ENCODE data around the gene HS2ST1. TPM values are rescaled to one million over a fixed set of nuclear protein-coding genes. Genes with fewer than 3 reads are reported as not detected.

HS2ST1 gene
- total and polyA plus RNA-seq, 10 of the 15 experiments (the other 5 are each of a cell fraction or from before 2014, with no cell fraction given) = 5.4 to 30.8 (median 18.6) TPM

DNA sequence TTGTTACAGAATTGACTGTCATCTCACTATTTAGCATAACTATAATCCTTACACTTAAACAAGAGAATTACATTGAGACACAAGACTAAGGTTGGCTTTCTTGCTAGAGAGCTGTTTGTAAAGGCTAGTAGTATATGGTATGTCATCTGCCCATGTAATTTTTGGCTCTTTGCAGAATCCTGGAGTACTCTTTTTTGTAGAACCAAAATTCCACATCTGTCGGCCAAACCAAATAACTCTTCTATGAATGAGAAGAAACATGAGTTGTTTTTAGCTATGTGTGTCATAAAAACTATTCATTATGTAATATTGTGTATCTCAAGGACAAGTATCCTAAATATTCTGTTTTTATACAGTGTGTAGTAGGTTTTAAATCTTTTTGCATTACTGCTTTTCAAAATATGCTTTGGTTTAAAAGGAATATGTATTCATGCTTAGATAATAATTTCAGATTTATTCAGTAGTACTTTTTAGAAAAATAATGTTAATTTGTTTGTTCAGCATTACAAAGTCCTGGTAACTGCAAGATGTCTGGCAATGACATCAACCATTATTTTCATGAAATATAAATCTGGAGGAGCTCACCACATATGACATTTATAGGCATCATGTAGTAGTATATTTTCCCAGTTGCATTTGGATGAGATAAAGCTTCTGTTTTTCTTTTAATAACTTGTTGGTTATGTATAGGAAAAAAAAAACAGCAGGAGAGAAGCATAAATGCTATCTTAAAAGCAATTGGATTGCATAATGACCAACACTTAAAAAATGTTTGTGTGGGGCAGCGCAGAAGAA is 159.8 kb downstream of the HS2ST1 start:
- ChIA-PET POLR2A (interaction anchor here (0.6 to 1.6 kb wide), 3 partner anchors 9 to 259 kb away, joined by 4 read pairs; no protein-coding TSS in a partner anchor), SMC1A (ENCODE audit: uncharacterized antibody, unreplicated experiment) (interaction anchor here (1.3 to 5.6 kb wide), 4 partner anchors 9 to 160 kb away, joined by 3 to 40 read pairs (median 12); partner anchors contain the start of genes HS2ST1 and SELENOF)
- H3K27ac ChIP-seq (ENCODE audit: control insufficient read depth, insufficient read depth) = no peak overlapping the region

More for the DNA sequence above, 159.8 kb downstream of the HS2ST1 start:
- H3K4me1 ChIP-seq (ENCODE audit: control insufficient read depth, insufficient read depth, low read length) = peaks cover 10% of the 10 kb centered on the region
- ChIA-PET RAD21 (ENCODE audit: unreplicated experiment) (interaction anchor here (1.0 to 1.7 kb wide), 3 partner anchors 9 to 10 kb away, joined by 5 to 7 read pairs (median 5); no protein-coding TSS in a partner anchor), CTCF (interaction anchor here (0.6 to 5.8 kb wide), 7 partner anchors 8 to 694 kb away, joined by 3 to 42 read pairs (median 3); partner anchors contain the start of gene SH3GLB1)
- H3K4me2 ChIP-seq (ENCODE audit: control insufficient read depth, insufficient read depth) = no peak overlapping the region
- in situ Hi-C loops (cut with MboI) = no loop called here
- ATAC-seq = no peak
- TF ChIP-seq PML (IDR thresholded peaks at IDR 0.05; ENCODE audit: low read length) (no peak), MYC (IDR thresholded peaks at IDR 0.05; ENCODE audit: insufficient read depth, insufficient read length, insufficient replicate concordance, low read length, severe bottlenecking) (no peak), ATF7 (IDR thresholded peaks at IDR 0.05; ENCODE audit: low read depth) (no peak), LARP7 (IDR thresholded peaks at IDR 0.05) (no peak), MTA2 (IDR thresholded peaks at IDR 0.05; ENCODE audit: low read depth) (no peak), TCF7 (IDR thresholded peaks at IDR 0.05; ENCODE audit: borderline replicate concordance) (no peak)
- TF ChIP-seq, protein P1, sequence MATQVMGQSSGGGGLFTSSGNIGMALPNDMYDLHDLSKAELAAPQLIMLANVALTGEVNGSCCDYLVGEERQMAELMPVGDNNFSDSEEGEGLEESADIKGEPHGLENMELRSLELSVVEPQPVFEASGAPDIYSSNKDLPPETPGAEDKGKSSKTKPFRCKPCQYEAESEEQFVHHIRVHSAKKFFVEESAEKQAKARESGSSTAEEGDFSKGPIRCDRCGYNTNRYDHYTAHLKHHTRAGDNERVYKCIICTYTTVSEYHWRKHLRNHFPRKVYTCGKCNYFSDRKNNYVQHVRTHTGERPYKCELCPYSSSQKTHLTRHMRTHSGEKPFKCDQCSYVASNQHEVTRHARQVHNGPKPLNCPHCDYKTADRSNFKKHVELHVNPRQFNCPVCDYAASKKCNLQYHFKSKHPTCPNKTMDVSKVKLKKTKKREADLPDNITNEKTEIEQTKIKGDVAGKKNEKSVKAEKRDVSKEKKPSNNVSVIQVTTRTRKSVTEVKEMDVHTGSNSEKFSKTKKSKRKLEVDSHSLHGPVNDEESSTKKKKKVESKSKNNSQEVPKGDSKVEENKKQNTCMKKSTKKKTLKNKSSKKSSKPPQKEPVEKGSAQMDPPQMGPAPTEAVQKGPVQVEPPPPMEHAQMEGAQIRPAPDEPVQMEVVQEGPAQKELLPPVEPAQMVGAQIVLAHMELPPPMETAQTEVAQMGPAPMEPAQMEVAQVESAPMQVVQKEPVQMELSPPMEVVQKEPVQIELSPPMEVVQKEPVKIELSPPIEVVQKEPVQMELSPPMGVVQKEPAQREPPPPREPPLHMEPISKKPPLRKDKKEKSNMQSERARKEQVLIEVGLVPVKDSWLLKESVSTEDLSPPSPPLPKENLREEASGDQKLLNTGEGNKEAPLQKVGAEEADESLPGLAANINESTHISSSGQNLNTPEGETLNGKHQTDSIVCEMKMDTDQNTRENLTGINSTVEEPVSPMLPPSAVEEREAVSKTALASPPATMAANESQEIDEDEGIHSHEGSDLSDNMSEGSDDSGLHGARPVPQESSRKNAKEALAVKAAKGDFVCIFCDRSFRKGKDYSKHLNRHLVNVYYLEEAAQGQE (IDR thresholded peaks at IDR 0.05; ENCODE audit: low read depth, low read length) = no peak
- TF ChIP-seq, protein P2, sequence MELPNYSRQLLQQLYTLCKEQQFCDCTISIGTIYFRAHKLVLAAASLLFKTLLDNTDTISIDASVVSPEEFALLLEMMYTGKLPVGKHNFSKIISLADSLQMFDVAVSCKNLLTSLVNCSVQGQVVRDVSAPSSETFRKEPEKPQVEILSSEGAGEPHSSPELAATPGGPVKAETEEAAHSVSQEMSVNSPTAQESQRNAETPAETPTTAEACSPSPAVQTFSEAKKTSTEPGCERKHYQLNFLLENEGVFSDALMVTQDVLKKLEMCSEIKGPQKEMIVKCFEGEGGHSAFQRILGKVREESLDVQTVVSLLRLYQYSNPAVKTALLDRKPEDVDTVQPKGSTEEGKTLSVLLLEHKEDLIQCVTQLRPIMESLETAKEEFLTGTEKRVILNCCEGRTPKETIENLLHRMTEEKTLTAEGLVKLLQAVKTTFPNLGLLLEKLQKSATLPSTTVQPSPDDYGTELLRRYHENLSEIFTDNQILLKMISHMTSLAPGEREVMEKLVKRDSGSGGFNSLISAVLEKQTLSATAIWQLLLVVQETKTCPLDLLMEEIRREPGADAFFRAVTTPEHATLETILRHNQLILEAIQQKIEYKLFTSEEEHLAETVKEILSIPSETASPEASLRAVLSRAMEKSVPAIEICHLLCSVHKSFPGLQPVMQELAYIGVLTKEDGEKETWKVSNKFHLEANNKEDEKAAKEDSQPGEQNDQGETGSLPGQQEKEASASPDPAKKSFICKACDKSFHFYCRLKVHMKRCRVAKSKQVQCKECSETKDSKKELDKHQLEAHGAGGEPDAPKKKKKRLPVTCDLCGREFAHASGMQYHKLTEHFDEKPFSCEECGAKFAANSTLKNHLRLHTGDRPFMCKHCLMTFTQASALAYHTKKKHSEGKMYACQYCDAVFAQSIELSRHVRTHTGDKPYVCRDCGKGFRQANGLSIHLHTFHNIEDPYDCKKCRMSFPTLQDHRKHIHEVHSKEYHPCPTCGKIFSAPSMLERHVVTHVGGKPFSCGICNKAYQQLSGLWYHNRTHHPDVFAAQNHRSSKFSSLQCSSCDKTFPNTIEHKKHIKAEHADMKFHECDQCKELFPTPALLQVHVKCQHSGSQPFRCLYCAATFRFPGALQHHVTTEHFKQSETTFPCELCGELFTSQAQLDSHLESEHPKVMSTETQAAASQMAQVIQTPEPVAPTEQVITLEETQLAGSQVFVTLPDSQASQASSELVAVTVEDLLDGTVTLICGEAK (IDR thresholded peaks at IDR 0.05; ENCODE audit: borderline replicate concordance) = no peak
- intact Hi-C loops (cut with micrococcal nuclease; ENCODE audit: unreplicated experiment) = no loop called here
- no peaks in the 10 kb centered on the region for H3K27me3 ChIP-seq (replicated peaks in 1 of 2; ENCODE audit: control insufficient read depth in 2 of 2, insufficient read depth in 2 of 2, low read length in 1 of 2)
- no peaks in the 10 kb centered on the region; a peak in 1 of 4 replicates for H3K36me3 ChIP-seq (ENCODE audit: control insufficient read depth in 2 of 2, insufficient read depth in 2 of 2, low read length in 1 of 2)
- no peak overlapping the region for H3K9ac ChIP-seq (ENCODE audit: control insufficient read depth, insufficient read depth, low read length)
- H3K79me2 ChIP-seq (ENCODE audit: control insufficient read depth, insufficient read depth, low read length) = peaks cover 1% of the 10 kb centered on the region
- H2AFZ ChIP-seq (ENCODE audit: control insufficient read depth, low read depth, low read length) = no peak overlapping the region
- DNase-seq (ENCODE audit: low read depth, low spot score) = no peak
- no peak overlapping the region for H3K4me3 ChIP-seq
- FAIRE-seq = no peak
- WGBS (ENCODE audit: insufficient coverage, insufficient replicate concordance, low lambda C conversion rate, missing lambda C conversion rate) = 94% methylated on average over 2 of the region's 2 CpGs
- no peaks in the 10 kb centered on the region for H4K20me1 ChIP-seq (ENCODE audit: control insufficient read depth, insufficient read depth)
- no peaks in the 10 kb centered on the region for H3K9me3 ChIP-seq (replicated peaks; ENCODE audit: control insufficient read depth, insufficient read depth, low read length)
- no TSS peak for BruUV-seq (replicated peaks)
